ENCODE results near the gene HIPK2.

The HIPK2 gene

GRCh38 chr7:139523968-139524815, 253.6 kb downstream of the HIPK2 start:
- no peak for FAIRE-seq

GRCh38 chr7:139523199-139523941, 254.4 kb downstream of the HIPK2 start, which contains the start of gene CLEC2L:
CLEC2L (plus strand) TSS chr7:139523685; CDS start chr7:139523928, 243 bp downstream.
- no peak for FAIRE-seq

- no peak for FAIRE-seq
Measured at GRCh38 chr7:139522830-139523198, 255.0 kb downstream of the HIPK2 start.

GRCh38 chr7:139521439-139521838, 256.4 kb downstream of the HIPK2 start:
- FAIRE-seq = no peak

GRCh38 chr7:139515266-139515665, 262.5 kb downstream of the HIPK2 start:
- FAIRE-seq = no peak

All from TTC549 (cell line).